Activated naive CD8-positive, alpha-beta T cell treated with anti-CD3 and anti-CD28 coated beads for 36 hours (primary cell): ENCODE measurements around the gene PITPNC1. TPM values are rescaled to one million over a fixed set of nuclear protein-coding genes. Genes with fewer than 3 reads are reported as not detected.
A peak's percentile ranks its signal among the peaks of the same experiment; 100 is the strongest.
"Not testable (repeated sequence)": the region's sequence is repeated elsewhere in the genome, so short reads cannot be mapped to it uniquely, and the experiment has no call there.

ENCODE experiments used
- DNase-seq: peaks from one replicate; pipeline ENCODE4 v3.0.0; 2021
- H3K27ac Mint-ChIP-seq: one replicate; pipeline ENCODE4 v1.8.0; 2022; ENCODE audit warnings: mild to moderate bottlenecking, moderate library complexity, mixed read lengths
- H3K27me3 Mint-ChIP-seq: one replicate; pipeline ENCODE4 v1.8.0; 2022; ENCODE audit warnings: mild to moderate bottlenecking, mixed read lengths
- H3K36me3 Mint-ChIP-seq: one replicate; pipeline ENCODE4 v1.8.0; 2021; ENCODE audit warnings: mild to moderate bottlenecking, mixed read lengths
- H3K4me1 Mint-ChIP-seq: one replicate; pipeline ENCODE4 v1.8.0; 2021; ENCODE audit warnings: mixed read lengths
- H3K4me3 Mint-ChIP-seq: one replicate; pipeline ENCODE4 v1.8.0; 2022; ENCODE audit warnings: mild to moderate bottlenecking, moderate library complexity, mixed read lengths
- H3K9me3 Mint-ChIP-seq: one replicate; pipeline ENCODE4 v1.8.0; 2022; ENCODE audit warnings: mixed read lengths
- total RNA-seq, 2 experiments: library from RNA; stranded (reverse); gene quantifications; one replicate each; pipeline ENCODE4 v1.2.3, GENCODE V29; 2021

Gene PITPNC1
- total RNA-seq, 2 experiments from 2014 or later: 50.1 to 51.1 TPM

DNA sequence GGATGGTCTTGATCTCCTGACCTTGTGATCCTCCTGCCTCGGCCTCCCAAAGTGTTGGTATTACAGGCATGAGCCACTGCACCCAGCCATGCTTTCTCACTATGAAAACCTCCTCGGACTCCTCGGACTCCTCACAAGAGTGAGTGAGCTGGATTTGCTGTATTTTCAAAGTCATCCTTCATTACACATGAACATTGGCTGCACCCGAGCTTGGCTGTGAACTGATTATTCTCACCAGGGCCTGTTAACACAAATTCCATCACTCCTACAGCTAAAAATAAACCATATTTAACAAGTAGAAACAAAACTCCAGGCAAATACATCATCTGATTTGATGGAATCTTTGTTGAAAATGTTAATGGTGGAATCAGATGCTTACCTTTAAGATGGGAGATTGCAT lies 50.3 kb downstream of the PITPNC1 start:
- Mint-ChIP-seq H3K36me3 (peaks cover 26% of the 10 kb centered on the region), H3K9me3 (peaks cover 10% of the 10 kb centered on the region), H3K4me3 (no peak overlapping the region), H3K27me3 (no peaks in the 10 kb centered on the region), H3K4me1 (peaks cover 70% of the 10 kb centered on the region), H3K27ac (peak overlapping the region; percentile 52)
- DNase-seq: no peak

DNA sequence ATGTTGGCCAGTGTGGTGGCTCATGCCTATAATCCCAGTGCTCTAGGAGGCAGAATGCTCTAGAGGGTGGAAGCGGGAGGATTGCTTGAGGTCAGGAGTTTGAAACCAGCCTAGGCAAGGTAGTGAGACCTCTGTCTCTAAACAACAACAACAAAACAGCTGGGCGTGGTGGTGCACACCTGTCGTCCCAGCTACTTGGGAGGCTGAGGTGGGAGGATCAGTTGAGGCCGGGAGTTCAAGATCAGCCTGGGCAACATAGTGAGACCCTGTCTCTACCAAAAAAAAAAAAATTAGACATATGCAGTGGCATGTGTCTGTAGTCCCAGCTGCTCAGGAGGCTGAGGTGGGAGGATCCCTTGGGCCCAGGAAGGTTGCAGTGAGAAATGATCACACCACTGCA lies 53.4 kb downstream of the PITPNC1 start:
- Mint-ChIP-seq H3K27ac (peak overlapping the region; percentile 94), H3K36me3 (peaks cover 14% of the 10 kb centered on the region), H3K4me1 (peaks cover 63% of the 10 kb centered on the region)
- DNase-seq, H3K4me3 Mint-ChIP-seq, H3K27me3 Mint-ChIP-seq, H3K9me3 Mint-ChIP-seq: not testable (repeated sequence)

DNA sequence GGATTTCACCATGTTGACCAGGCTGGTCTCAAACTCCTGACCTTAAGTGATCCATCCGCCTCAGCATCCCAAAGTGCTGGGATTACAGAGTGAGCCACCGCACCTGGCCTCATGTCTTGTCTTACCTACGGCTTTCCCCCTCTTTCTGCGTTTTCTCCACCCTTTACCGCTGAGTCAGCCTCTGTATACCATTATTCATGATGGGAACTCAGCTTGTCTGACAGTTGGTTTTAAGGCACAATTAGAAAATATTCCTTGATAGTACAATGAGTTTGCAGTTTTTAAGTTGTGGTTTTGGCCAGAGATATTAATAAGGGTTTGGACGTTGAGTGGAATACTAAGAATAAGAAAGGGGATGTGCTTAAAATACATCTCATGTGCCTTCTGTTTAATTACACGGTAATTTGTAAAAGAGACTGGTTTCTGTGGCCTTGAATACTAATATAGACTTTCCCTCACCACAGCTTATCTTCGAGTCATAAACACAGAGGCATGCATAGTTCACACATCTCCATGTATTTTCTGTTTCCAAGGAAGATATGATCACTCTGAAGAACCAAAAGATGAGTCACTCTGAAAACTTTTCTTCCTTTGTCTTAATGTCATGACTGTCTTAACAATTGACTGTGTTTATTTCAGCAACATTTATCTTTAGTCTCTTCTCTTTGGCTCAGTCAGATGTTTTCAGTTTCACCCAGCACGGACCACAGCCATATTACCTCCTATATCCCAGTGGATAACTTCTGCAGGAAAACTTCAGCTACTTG lies 54.4 kb downstream of the PITPNC1 start:
- H3K36me3 Mint-ChIP-seq: peaks cover 8% of the 10 kb centered on the region
- peak overlapping the region; percentile 94 for H3K27ac Mint-ChIP-seq
- peak overlapping the region; percentile 47 for H3K4me3 Mint-ChIP-seq
- H3K4me1 Mint-ChIP-seq: peaks cover 66% of the 10 kb centered on the region
- no peaks in the 10 kb centered on the region for H3K27me3 Mint-ChIP-seq
- peak; percentile 17 for DNase-seq
- H3K9me3 Mint-ChIP-seq: peaks cover 4% of the 10 kb centered on the region

DNA sequence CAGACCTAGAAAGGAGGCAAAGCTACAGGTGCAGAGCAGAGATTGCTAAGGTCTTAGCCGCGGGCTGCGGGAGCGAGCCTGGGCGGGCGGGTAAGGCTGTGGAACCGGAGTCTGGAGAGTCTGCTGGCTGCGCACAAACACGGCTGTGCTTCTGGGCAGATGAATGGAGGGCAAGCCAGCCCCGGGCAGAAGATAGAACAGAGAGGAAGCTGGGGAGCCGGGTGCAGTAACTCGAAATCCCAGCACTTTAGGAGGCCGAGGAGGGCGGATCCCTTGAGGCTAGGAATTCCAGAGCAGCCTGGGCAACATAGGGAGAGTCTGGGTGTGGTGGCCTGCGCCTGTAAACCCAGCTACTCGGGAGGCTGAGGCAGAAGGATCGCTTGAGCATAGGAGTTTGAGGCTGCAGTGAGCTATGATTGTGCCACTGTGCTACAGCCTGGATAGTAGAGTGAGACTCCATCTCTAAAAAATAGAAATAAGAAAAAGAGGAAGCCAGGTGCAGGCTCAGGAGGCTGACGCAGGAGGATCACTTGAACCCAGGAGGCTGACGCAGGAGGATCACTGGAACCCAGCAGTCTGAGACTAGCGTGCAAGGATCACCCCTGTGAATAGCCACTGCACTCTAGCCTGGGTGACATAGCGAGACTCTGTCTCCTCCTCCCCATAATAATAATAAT lies 56.3 kb downstream of the PITPNC1 start:
- H3K27me3 Mint-ChIP-seq: no peaks in the 10 kb centered on the region
- peaks cover 82% of the 10 kb centered on the region for H3K4me1 Mint-ChIP-seq
- peaks cover 8% of the 10 kb centered on the region for H3K36me3 Mint-ChIP-seq
- no peak for DNase-seq
- peak overlapping the region; percentile 78 for H3K27ac Mint-ChIP-seq
- no peak overlapping the region for H3K4me3 Mint-ChIP-seq
- peaks cover 4% of the 10 kb centered on the region for H3K9me3 Mint-ChIP-seq

DNA sequence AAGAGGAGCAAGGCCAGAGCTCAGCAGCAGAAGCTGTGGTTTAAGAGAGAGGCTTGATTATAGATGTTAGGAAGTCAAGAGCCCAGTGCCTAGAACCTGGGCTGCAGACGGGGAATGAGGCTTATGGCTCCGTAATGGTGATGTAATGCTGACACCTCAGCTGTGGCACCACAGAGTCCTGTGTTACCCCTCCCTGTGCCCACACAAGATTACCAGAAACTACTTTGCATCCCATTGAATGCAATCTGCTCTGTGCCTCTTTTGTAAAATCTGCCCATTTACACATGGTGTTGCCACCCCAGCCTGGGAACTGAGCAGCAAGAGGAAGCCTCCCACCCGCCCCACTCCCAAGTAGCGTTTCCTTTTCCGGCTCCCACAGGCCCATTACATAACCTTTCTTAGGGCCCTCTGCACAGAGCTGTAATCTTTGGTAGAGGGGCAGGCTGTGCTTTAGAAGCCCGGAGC lies 57.0 kb downstream of the PITPNC1 start:
- Mint-ChIP-seq H3K4me3 (peak overlapping the region; percentile 32), H3K27ac (peak overlapping the region; percentile 94), H3K4me1 (peaks cover 87% of the 10 kb centered on the region), H3K36me3 (peaks cover 8% of the 10 kb centered on the region), H3K9me3 (peaks cover 4% of the 10 kb centered on the region), H3K27me3 (no peaks in the 10 kb centered on the region)
- DNase-seq: peak; percentile 56

DNA sequence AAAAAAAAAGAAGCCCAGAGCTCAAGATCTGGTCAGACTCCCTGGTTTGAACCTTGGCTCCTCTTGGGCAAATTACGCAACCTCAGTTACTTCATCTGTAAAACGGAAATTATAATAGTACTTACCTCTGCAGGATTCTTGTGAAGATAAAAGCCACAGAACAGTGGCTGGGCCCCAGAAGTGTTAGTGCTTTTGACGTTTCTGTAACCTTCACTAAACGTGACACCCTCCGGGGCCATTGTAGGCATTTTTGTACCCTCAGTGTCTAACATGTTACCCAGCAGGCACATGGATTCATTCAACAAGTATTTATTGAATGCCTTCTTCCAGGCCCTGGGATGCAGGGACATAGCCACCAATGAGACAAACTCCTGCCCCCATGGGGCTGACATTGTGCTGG lies 58.0 kb downstream of the PITPNC1 start:
- Mint-ChIP-seq H3K4me1 (peaks cover 88% of the 10 kb centered on the region), H3K9me3 (peaks cover 4% of the 10 kb centered on the region), H3K27ac (peak overlapping the region; percentile 94), H3K4me3 (peak overlapping the region; percentile 59), H3K36me3 (peaks cover 11% of the 10 kb centered on the region), H3K27me3 (no peaks in the 10 kb centered on the region)
- peak; percentile 49 for DNase-seq

DNA sequence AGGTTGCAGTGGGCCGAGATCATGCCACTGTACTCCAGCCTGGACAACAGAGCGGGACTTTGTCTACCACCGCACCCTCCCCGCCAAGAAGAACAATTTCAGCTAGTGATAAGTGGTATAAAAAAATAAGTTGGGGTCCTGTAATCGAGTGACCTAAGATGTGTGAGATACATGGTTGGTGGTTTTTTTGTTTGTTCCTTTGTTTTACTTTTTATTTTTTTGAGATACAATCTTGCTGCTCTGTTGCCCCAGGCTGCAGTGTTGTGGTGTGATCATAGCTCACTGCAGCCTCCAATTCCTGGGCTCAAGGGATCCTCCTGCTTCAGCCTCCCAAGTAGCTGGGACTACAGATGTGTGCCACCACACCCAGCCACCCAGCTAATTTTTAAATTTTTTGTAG lies 58.7 kb downstream of the PITPNC1 start:
- H3K4me1 Mint-ChIP-seq: peaks cover 83% of the 10 kb centered on the region
- no peak overlapping the region for H3K4me3 Mint-ChIP-seq
- H3K27me3 Mint-ChIP-seq: no peaks in the 10 kb centered on the region
- DNase-seq: no peak
- peaks cover 4% of the 10 kb centered on the region for H3K9me3 Mint-ChIP-seq
- H3K27ac Mint-ChIP-seq: peak overlapping the region; percentile 94
- peaks cover 11% of the 10 kb centered on the region for H3K36me3 Mint-ChIP-seq

DNA sequence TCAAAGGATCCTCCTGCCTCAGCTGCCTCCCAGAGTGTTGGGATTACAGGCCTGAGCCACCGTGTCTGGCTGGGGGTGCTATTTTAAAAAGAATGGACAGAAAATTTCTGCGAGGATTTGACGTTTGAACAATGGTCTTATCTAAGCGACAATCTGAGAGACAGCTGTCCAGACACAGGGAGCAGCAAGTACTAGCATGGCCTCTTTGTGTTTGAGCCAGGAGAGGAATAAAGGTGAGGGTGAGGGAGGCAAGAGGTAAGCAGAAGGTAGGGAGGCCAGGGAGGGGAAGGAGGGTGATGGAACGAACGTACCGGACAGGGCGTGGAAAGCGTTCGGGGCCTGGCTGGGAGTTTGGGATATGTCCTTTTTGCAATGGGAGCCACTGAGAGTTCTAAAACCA lies 59.2 kb downstream of the PITPNC1 start:
- H3K4me1 Mint-ChIP-seq: peaks cover 81% of the 10 kb centered on the region
- H3K9me3 Mint-ChIP-seq: peaks cover 3% of the 10 kb centered on the region
- peak overlapping the region; percentile 94 for H3K27ac Mint-ChIP-seq
- no peaks in the 10 kb centered on the region for H3K27me3 Mint-ChIP-seq
- H3K4me3 Mint-ChIP-seq: no peak overlapping the region
- no peak for DNase-seq
- peaks cover 10% of the 10 kb centered on the region for H3K36me3 Mint-ChIP-seq

DNA sequence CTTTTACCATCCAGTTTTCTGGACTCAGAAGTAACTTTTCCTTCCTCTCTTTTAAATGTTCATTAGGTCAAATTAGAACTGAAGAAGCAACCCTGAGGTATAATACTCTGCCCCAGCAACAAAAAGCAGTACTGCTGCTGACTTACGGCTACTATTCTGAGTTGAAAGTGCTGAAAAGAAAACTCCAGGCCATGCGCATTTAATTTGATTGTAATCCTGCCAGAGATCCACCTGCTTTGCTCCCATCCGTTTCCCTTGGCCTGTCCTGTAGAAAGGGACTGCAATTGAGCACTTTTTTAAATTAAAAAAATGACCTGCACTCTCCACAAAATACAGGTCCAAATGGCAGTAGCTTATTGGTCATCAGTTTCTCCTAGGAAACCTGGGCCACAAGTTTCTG lies 61.6 kb downstream of the PITPNC1 start:
- no peak for DNase-seq
- H3K27me3 Mint-ChIP-seq: no peaks in the 10 kb centered on the region
- H3K9me3 Mint-ChIP-seq: no peaks in the 10 kb centered on the region
- H3K4me1 Mint-ChIP-seq: peaks cover 79% of the 10 kb centered on the region
- H3K4me3 Mint-ChIP-seq: no peak overlapping the region
- H3K36me3 Mint-ChIP-seq: peaks cover 7% of the 10 kb centered on the region
- H3K27ac Mint-ChIP-seq: peak overlapping the region; percentile 81

DNA sequence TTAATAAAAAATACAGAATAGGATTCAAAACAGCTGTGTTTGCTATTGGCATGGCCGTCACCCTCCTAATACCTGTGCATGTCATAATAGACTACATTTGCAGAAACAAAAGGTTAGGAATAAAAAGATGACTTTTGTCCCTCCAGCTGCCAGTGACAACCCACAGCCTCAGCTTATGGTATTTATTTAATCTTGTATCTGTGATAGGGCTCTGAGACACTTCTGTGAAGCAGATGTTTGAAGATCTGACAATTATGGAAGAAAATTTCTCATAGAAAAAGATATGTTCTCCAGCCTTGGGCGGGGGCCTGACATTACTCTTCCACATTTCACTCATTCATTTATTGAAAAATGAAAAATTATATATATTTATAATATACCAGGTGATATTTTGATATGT lies 62.2 kb downstream of the PITPNC1 start:
- no peak for DNase-seq

DNA sequence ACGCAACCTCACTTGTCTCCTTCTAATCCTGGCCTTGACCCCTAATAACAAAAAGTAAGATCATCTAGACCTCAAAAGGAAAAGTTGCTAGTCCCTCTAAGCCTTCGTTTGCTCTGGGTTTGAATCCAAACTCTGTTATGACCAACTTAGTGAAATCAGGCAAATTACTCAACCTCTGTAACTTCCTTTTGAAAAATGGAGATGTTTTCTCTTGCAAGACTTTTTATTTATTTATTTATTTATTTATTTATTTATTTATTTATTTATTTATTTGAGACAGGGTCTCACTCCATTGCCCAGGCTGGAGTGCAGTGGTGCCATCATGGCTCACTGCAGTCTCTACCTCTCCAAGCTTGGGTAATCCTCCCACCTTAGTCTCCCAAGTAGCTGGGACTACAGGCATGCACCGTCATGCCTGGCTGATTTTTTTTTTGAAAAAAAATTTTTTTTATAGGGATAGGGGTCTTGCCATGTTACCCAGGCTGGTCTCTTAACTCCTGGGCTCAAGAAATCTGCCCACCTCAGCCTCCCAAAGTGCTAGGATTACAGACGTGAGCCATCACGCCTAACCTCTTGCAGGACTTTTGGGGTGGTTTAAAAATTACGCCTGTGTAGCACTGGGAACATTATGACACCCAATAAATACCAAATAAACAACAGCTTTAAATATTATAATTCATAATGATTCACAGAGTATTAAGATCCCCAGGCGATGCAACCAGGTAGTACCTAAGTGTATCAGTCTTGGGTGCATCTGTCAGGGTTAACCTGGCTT lies 63.4 kb downstream of the PITPNC1 start:
- Mint-ChIP-seq H3K27ac (peak overlapping the region; percentile 95), H3K4me1 (peaks cover 81% of the 10 kb centered on the region), H3K9me3 (peaks cover 2% of the 10 kb centered on the region), H3K36me3 (peaks cover 14% of the 10 kb centered on the region), H3K27me3 (no peaks in the 10 kb centered on the region), H3K4me3 (peak overlapping the region; percentile 85)
- no peak for DNase-seq

More for the DNA sequence above, 62.2 kb downstream of the PITPNC1 start:
- Mint-ChIP-seq H3K36me3 (peaks cover 11% of the 10 kb centered on the region), H3K4me1 (peaks cover 78% of the 10 kb centered on the region), H3K27me3 (no peaks in the 10 kb centered on the region), H3K27ac (peak overlapping the region; percentile 62), H3K9me3 (no peaks in the 10 kb centered on the region), H3K4me3 (no peak overlapping the region)

DNA sequence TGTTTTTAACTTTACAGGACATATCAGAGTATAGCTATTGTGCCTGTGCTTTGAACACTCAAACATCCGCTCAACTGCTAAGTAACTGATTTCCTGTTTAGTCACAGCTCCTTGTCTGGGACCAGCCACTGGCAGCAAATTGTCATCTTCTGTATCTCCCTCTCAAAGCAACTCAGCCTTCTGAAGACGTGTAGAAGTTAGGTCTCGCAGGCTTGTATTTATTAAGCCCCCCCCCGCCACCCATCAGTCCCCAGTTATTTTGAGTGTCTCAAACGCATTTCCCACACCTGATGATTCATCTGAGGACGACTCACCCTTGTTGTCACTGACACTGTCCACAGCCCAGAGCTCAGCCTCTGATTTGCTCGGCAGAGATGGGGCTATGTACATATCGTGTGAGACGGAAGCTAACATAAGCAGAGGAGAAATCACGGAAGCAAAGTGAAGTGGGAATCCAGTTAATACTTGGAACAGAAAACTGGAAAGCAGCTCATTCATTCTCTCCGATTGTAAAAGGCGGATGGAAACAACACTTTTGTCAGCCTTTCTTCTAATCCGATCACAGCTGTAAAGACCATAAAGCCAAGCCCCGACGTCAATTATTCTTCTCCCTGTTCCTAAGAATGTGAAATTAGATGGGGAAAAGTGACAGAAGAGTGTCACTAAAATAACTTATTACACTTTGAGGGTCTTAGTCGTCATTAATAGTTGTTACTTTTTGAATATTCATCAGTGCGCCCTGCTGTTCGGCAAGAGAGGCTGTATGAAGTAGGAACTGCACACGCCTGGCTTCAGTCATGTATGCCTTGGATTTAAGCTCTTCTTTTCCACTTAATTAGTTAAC lies 64.2 kb downstream of the PITPNC1 start:
- DNase-seq: peak; percentile 73
- H3K27ac Mint-ChIP-seq: peak overlapping the region; percentile 95
- peak overlapping the region; percentile 85 for H3K4me3 Mint-ChIP-seq
- peaks cover 79% of the 10 kb centered on the region for H3K4me1 Mint-ChIP-seq
- peaks cover 2% of the 10 kb centered on the region for H3K9me3 Mint-ChIP-seq
- peaks cover 20% of the 10 kb centered on the region for H3K36me3 Mint-ChIP-seq
- no peaks in the 10 kb centered on the region for H3K27me3 Mint-ChIP-seq

DNA sequence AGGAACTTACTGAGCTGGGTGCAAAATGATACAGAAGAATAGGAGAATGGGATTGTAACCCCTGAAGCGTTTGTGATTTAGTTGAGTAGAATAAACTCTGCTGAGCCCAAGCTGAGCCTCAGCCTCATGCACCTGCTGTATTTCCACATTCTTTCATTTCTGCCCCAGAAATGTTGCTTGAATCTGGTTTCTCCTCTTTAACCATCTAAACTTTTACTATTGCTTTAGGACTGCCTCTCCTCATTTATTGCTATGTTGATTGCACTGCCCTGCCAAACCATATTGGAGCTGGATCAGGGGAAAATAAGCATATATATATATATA lies 64.8 kb downstream of the PITPNC1 start:
- H3K4me3 Mint-ChIP-seq: peak overlapping the region; percentile 85
- peaks cover 73% of the 10 kb centered on the region for H3K4me1 Mint-ChIP-seq
- H3K9me3 Mint-ChIP-seq: peaks cover 2% of the 10 kb centered on the region
- H3K27ac Mint-ChIP-seq: peak overlapping the region; percentile 95
- H3K36me3 Mint-ChIP-seq: peaks cover 21% of the 10 kb centered on the region
- DNase-seq: no peak
- H3K27me3 Mint-ChIP-seq: no peaks in the 10 kb centered on the region

DNA sequence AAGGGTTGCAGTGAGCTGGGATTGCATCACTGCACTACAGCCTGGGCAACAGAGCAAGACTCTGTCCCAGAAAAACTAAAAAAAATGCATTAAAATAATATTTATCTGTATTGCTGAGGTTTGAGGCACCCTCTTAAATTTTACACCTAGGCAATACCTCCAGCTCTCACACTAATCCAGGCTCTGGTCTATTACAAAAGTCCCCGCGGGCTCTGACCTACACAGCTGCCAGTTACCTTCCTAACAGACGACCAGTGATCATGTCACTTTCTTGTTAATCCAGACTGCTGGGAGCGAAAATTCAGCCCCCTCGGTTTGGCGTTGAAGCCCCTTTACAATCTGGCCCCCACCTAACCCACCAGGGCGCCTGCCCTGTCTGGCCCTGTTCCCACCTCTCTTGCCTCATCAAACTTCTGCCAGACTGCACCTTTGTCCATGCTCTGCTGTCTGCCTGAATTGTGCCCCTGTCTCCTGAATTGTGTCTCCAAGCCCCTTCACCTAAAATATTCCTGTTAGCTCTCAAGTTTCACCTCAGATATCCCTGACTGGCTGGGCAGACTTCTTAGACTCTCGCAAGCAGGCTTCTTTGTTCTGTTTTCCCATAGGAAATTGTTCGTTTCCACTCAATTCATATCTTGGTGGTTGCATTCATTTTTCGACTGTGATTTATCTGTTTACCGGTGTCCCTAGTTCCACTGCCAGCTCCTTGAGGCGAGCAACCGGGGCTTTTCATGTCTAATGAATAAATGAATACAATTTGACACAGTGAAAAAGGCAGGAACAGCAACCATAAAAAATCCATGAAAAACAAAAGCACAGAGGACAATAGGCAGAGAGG lies 65.9 kb downstream of the PITPNC1 start:
- Mint-ChIP-seq H3K36me3 (peaks cover 24% of the 10 kb centered on the region), H3K9me3 (peaks cover 2% of the 10 kb centered on the region), H3K4me1 (peaks cover 68% of the 10 kb centered on the region), H3K27ac (peak overlapping the region; percentile 93), H3K27me3 (no peaks in the 10 kb centered on the region), H3K4me3 (no peak overlapping the region)
- no peak for DNase-seq
